Measurements from ENCODE around the gene CSNK1G3. TPM values are rescaled to one million over a fixed set of nuclear protein-coding genes. Genes with fewer than 3 reads are reported as not detected.

The CSNK1G3 gene
- 18.2 to 35.8 TPM (median 26.0 TPM) in 5 replicates for total RNA-seq (2022; extraction: Qiagen RNA extraction; ENCODE audit: low read depth)

DNA sequence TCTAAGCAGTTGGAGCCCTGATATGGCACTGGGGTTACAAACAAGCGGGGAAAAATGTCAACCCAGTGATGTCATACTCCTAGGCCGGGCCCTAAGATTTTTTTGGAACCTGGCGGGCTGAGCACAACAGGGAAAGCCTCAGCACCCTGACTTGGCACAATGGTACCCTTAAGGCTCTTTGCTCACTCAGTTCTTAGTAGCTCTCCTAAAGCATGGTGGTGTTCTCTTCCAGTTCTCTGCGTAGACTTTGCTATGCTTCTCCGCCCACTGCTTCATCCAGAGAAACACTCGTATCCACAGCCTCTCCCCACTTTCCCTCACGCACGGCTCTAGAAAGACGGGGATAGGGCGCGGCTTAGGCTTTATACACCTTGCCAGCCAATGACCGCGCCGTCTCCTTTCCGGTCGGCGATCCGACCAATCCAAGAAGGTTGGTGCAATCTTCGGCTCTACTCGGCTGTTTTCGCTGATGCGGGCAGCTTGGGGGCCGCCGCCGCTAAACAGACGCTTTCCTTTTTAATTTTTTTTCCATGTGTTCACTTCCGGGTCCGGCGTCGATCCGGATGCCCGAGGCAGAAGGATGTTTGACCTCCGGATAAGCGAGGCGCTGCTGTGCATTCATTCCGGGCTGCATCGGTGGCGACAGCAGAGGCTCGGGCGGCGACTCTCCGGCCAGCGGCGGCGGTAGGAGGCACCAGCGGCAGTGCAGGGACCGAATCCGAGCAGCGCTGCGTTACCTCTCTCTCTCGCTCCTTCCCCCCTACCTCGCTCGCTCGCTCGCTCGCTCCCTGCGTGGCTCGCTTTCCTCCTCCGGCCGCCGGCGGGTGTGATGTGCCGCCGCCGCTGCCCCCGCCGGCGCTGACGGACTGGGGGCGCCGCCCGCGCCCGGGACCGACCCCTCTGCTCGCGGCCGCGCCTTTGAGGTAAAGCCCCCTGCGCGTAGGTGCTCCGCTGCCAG lies at the start of gene CSNK1G3:
TSS of gene CSNK1G3 (plus strand) at position 530 of the 958 bp plus-strand sequence. CDS start 33,487 bp downstream, outside the sequence.

Other genes starting within 250 kb of the CSNK1G3 start
- 7.4 to 12.8 TPM (median 11.9 TPM) in 5 replicates for gene CEP120, start 88.8 kb upstream of the CSNK1G3 start, total RNA-seq (2022; extraction: Qiagen RNA extraction; ENCODE audit: low read depth)

All from A549 treated with ZK216348 at 1 μM for 4 hours (cell line).